WTC11 (cell line): ENCODE data around the gene AKAP6.

Experiments used
- CREB1 ChIP-seq: sonication (generic); formaldehyde crosslinking; IDR thresholded peaks from 2 replicates; pipeline ENCODE4 v1.8.0; 2023; ENCODE audit warnings: mild to moderate bottlenecking, missing genetic modification reagents
- CREM ChIP-seq: sonication (generic); formaldehyde crosslinking; IDR thresholded peaks from 2 replicates; pipeline ENCODE4 v1.8.1; 2022; ENCODE audit warnings: mild to moderate bottlenecking, missing genetic modification reagents, moderate library complexity
- FOXJ3 ChIP-seq: sonication (generic); formaldehyde crosslinking; IDR thresholded peaks from 2 replicates; pipeline ENCODE4 v1.9.0; 2021; ENCODE audit warnings: missing genetic modification reagents, mild to moderate bottlenecking, borderline replicate concordance
- ZBTB21 ChIP-seq: sonication (generic); formaldehyde crosslinking; IDR thresholded peaks from 2 replicates; pipeline ENCODE4 v1.8.1; 2023; ENCODE audit warnings: mild to moderate bottlenecking, missing genetic modification reagents, borderline replicate concordance
- ZNF317 ChIP-seq: sonication (generic); formaldehyde crosslinking; IDR thresholded peaks from 2 replicates; pipeline ENCODE4 v1.8.1; 2023; ENCODE audit warnings: low read depth, mild to moderate bottlenecking, moderate library complexity, missing genetic modification reagents, borderline replicate concordance
- TF ChIP-seq, protein P1 (sequence below): fragments of 200-600 bp; IDR thresholded peaks from 2 replicates; pipeline ENCODE4 v1.8.0; 2022; ENCODE audit warnings: antibody characterized with exemption
- TF ChIP-seq, protein P2 (sequence below): sonication (generic); formaldehyde crosslinking; IDR thresholded peaks from 2 replicates; pipeline ENCODE4 v1.8.1; 2023; ENCODE audit warnings: mild to moderate bottlenecking, missing genetic modification reagents, moderate library complexity
- TF ChIP-seq, protein P3 (sequence below): fragments of 250-450 bp; sonication (Bioruptor Pico); conservative IDR thresholded peaks from 2 replicates; pipeline ENCODE4 v1.9.0; 2021; ENCODE audit warnings: mild to moderate bottlenecking

- TF ChIP-seq ZNF317 (CRISPR knock-in tag) (no peak), FOXJ3 (CRISPR knock-in tag) (no peak), ZBTB21 (CRISPR knock-in tag) (no peak), CREM (CRISPR knock-in tag) (no peak), CREB1 (CRISPR knock-in tag) (no peak)
- TF ChIP-seq, protein P1, sequence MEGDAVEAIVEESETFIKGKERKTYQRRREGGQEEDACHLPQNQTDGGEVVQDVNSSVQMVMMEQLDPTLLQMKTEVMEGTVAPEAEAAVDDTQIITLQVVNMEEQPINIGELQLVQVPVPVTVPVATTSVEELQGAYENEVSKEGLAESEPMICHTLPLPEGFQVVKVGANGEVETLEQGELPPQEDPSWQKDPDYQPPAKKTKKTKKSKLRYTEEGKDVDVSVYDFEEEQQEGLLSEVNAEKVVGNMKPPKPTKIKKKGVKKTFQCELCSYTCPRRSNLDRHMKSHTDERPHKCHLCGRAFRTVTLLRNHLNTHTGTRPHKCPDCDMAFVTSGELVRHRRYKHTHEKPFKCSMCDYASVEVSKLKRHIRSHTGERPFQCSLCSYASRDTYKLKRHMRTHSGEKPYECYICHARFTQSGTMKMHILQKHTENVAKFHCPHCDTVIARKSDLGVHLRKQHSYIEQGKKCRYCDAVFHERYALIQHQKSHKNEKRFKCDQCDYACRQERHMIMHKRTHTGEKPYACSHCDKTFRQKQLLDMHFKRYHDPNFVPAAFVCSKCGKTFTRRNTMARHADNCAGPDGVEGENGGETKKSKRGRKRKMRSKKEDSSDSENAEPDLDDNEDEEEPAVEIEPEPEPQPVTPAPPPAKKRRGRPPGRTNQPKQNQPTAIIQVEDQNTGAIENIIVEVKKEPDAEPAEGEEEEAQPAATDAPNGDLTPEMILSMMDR: no peak
- TF ChIP-seq, protein P2, sequence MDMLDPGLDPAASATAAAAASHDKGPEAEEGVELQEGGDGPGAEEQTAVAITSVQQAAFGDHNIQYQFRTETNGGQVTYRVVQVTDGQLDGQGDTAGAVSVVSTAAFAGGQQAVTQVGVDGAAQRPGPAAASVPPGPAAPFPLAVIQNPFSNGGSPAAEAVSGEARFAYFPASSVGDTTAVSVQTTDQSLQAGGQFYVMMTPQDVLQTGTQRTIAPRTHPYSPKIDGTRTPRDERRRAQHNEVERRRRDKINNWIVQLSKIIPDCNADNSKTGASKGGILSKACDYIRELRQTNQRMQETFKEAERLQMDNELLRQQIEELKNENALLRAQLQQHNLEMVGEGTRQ (CRISPR knock-in tag): no peak
- TF ChIP-seq, protein P3, sequence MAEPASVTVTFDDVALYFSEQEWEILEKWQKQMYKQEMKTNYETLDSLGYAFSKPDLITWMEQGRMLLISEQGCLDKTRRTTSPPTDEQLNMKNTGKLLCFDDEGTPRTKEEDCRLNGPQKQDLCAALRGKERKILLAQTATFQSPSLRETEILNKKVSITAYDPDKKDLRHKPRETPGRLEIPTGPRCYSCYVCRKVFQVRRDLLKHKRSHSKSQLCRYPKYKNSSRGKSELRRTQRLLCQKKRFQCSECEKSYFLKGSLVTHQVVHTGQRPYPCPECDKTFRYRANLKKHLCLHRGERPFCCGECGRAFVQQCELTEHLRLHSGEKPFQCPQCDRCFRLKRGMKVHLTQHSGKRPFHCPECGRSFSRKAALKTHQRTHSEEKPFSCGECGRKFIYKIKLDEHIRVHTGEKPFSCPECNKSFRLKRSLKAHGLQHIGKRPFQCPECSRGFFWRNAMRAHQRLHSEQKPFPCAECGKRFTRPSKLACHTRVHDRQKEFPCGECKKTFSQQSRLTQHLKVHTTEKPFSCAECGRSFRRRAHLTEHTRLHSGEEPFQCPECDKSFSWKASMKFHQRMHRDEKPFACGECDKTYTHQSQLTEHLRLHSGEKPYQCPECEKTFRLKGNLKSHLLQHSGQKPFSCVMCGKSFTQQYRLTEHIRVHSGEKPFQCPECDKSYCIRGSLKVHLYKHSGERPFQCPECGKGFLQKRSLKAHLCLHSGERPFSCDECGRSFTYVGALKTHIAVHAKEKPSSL (CRISPR knock-in tag): no peak
Measured at GRCh38 chr14:32412103-32412502, 83.0 kb downstream of the AKAP6 start.
